G401.6 (cell line): ENCODE measurements around the gene GRK1.

Source experiments
- FAIRE-seq: peaks from 2 replicates; lab custom pipeline; 2012; peaks lifted over from hg19 to GRCh38; lab: Jason Lieb, UNC

GRK1 gene

GRCh38 chr13:113730258-113730691 is 63.3 kb downstream of the GRK1 start:
- FAIRE-seq: no peak

GRCh38 chr13:113730831-113731191 is 63.8 kb downstream of the GRK1 start:
- no peak for FAIRE-seq

- FAIRE-seq: no peak
These were observed 64.5 kb downstream of the GRK1 start for GRCh38 chr13:113731192-113732175.

- no peak for FAIRE-seq
These were observed 65.3 kb downstream of the GRK1 start for GRCh38 chr13:113732176-113732960.

- FAIRE-seq: no peak
These were observed 66.2 kb downstream of the GRK1 start for GRCh38 chr13:113732961-113733950.

- no peak for FAIRE-seq
These were observed 67.2 kb downstream of the GRK1 start for GRCh38 chr13:113734099-113734825.

- FAIRE-seq: no peak
These were observed 67.8 kb downstream of the GRK1 start for GRCh38 chr13:113734826-113735125.

GRCh38 chr13:113735194-113735593 is 68.2 kb downstream of the GRK1 start:
- FAIRE-seq: no peak

GRCh38 chr13:113735750-113736149 is 68.7 kb downstream of the GRK1 start:
- FAIRE-seq: no peak

GRCh38 chr13:113736258-113736731 is 69.3 kb downstream of the GRK1 start:
- no peak for FAIRE-seq

- no peak for FAIRE-seq
These were observed 70.8 kb downstream of the GRK1 start for GRCh38 chr13:113737803-113738202.

- FAIRE-seq: no peak
These were observed 72.7 kb downstream of the GRK1 start for GRCh38 chr13:113739527-113740285.

- no peak for FAIRE-seq
These were observed 73.2 kb downstream of the GRK1 start for GRCh38 chr13:113740286-113740556.

- FAIRE-seq: no peak
These were observed 73.6 kb downstream of the GRK1 start for GRCh38 chr13:113740661-113741060.

GRCh38 chr13:113741191-113741668 is 74.2 kb downstream of the GRK1 start:
- FAIRE-seq: no peak

- FAIRE-seq: no peak
These were observed 75.0 kb downstream of the GRK1 start for GRCh38 chr13:113742000-113742441.

GRCh38 chr13:113742445-113743120 is 75.6 kb downstream of the GRK1 start:
- FAIRE-seq: no peak

GRCh38 chr13:113743366-113744195 is 76.6 kb downstream of the GRK1 start:
- FAIRE-seq: no peak
